H1 (cell line): ENCODE measurements around the gene RNGTT. TPM values are rescaled to one million over a fixed set of nuclear protein-coding genes. Genes with fewer than 3 reads are reported as not detected.

Experiments
- CTCF ChIA-PET: fragments of 300-600 bp; sonication (Branson Sonifier 250); formaldehyde crosslinking; loops from one replicate; lab custom pipeline; 2021; ENCODE audit not compliant: partially characterized antibody; lab: Charles Lee
- POLR2A ChIA-PET: fragments of 300-600 bp; sonication (Branson Sonifier 250); formaldehyde crosslinking; loops from one replicate; lab custom pipeline; 2021; ENCODE audit warnings: inconsistent platforms; ENCODE audit not compliant: partially characterized antibody; lab: Charles Lee
- DNase-seq, 2 experiments: peaks; one replicate each; pipeline versions ENCODE4 v3.0.0 to v3.0.0-alpha.2; 2010 to 2022; ENCODE audit warnings: low spot score in 2 of 2, low read depth in 1 of 2, mixed read lengths in 1 of 2
- FAIRE-seq: peaks from 2 replicates; lab custom pipeline; 2011; peaks lifted over from hg19 to GRCh38; lab: Jason Lieb, UNC
- H2AFZ ChIP-seq: 2 replicates; pipeline ENCODE4 v1.8.1; 2012; ENCODE audit warnings: low read length, inconsistent platforms
- H2AK5ac ChIP-seq: 2 replicates; pipeline ENCODE4 v1.6.1; 2013; ENCODE audit warnings: low read depth, low read length
- H2BK120ac ChIP-seq: replicated peaks from 2 replicates; pipeline ENCODE3; 2013; ENCODE audit warnings: low read depth, low read length, inconsistent platforms
- H2BK12ac ChIP-seq: 2 replicates; pipeline ENCODE4 v1.6.1; 2013; ENCODE audit warnings: low read depth, low read length
- H2BK15ac ChIP-seq: 2 replicates; pipeline ENCODE4 v1.6.1; 2013; ENCODE audit warnings: low read length
- H2BK20ac ChIP-seq: 2 replicates; pipeline ENCODE4 v1.6.1; 2013; ENCODE audit warnings: low read length
- H2BK5ac ChIP-seq: 2 replicates; pipeline ENCODE4 v1.6.1; 2013; ENCODE audit warnings: low read depth, low read length
- H3K14ac ChIP-seq: 2 replicates; pipeline ENCODE4 v1.6.1; 2013; ENCODE audit warnings: inconsistent platforms; ENCODE audit not compliant: insufficient read length
- H3K18ac ChIP-seq: 2 replicates; pipeline ENCODE4 v1.6.1; 2013; ENCODE audit warnings: low read length; ENCODE audit errors: extremely low read depth
- H3K23ac ChIP-seq: 2 replicates; pipeline ENCODE4 v1.6.1; 2013; ENCODE audit warnings: inconsistent platforms; ENCODE audit not compliant: insufficient read length
- H3K23me2 ChIP-seq: 2 replicates; pipeline ENCODE4 v1.6.1; 2013; ENCODE audit warnings: low read depth, low read length
- H3K27ac ChIP-seq: 2 replicates; pipeline ENCODE4 v1.6.1; 2011; ENCODE audit warnings: low read depth, low read length, inconsistent platforms
- H3K27me3 ChIP-seq, 4 experiments: replicated peaks in 1 of 4; 1 replicate in 1 of 4; 2 replicates in 3 of 4; pipeline versions ENCODE4 v1.6.1 to v1.8.1; 2011 to 2013; ENCODE audit warnings: low read length in 3 of 4, mild to moderate bottlenecking in 3 of 4, inconsistent platforms in 2 of 4, mixed read lengths in 2 of 4, moderate library complexity in 1 of 4; ENCODE audit not compliant: control insufficient read depth in 3 of 4, insufficient read depth in 3 of 4; ENCODE audit errors: extremely low read depth in 1 of 4
- H3K36me3 ChIP-seq, 4 experiments: 2 replicates each; pipeline versions ENCODE4 v1.6.1 to v1.8.1; 2011 to 2013; ENCODE audit warnings: mild to moderate bottlenecking in 4 of 4, low read length in 3 of 4, moderate library complexity in 2 of 4, control low read depth in 1 of 4, inconsistent platforms in 1 of 4; ENCODE audit not compliant: insufficient read depth in 4 of 4, control insufficient read depth in 2 of 4
- H3K4ac ChIP-seq: replicated peaks from 2 replicates; pipeline ENCODE3; 2013; ENCODE audit warnings: low read length, low read depth, mixed read lengths, inconsistent platforms; ENCODE audit not compliant: insufficient read length
- H3K4me1 ChIP-seq, 4 experiments: replicated peaks in 1 of 4; 1 replicate in 1 of 4; 2 replicates in 3 of 4; pipeline versions ENCODE4 v1.6.1 to v1.8.1; 2011 to 2013; ENCODE audit warnings: low read length in 3 of 4, inconsistent platforms in 2 of 4, mixed read lengths in 1 of 4; ENCODE audit not compliant: insufficient read depth in 4 of 4, control insufficient read depth in 3 of 4
- H3K4me2 ChIP-seq, 2 experiments: 2 replicates each; pipeline versions ENCODE4 v1.6.1 to v1.8.1; 2011 to 2013; ENCODE audit warnings: low read depth in 2 of 2, low read length in 2 of 2, control low read depth in 1 of 2, inconsistent platforms in 1 of 2, mild to moderate bottlenecking in 1 of 2; ENCODE audit not compliant: insufficient read depth in 1 of 2
- H3K4me3 ChIP-seq, 4 experiments: fragments of 200-600, 300-600 bp in 1 of 4; sonication (generic), shearing (Covaris generic), sonication (Bioruptor Twin) in 1 of 4; 2 replicates each; pipeline versions ENCODE4 v1.5.1 to v1.8.1; 2011 to 2016; ENCODE audit warnings: low read length in 4 of 4, low read depth in 3 of 4, control low read depth in 2 of 4, inconsistent platforms in 2 of 4, mild to moderate bottlenecking in 2 of 4, mixed read lengths in 1 of 4, moderate library complexity in 1 of 4; ENCODE audit not compliant: insufficient read depth in 2 of 4; ENCODE audit errors: extremely low read depth in 1 of 4
- H3K56ac ChIP-seq: replicated peaks from 2 replicates; pipeline ENCODE3; 2013; ENCODE audit warnings: low read depth, mild to moderate bottlenecking, mixed read lengths, low read length, inconsistent platforms; ENCODE audit not compliant: insufficient read length
- H3K79me1 ChIP-seq: 2 replicates; pipeline ENCODE4 v1.6.1; 2013; ENCODE audit warnings: low read depth, low read length, control low read depth
- H3K79me2 ChIP-seq, 2 experiments: 2 replicates each; pipeline versions ENCODE4 v1.6.1 to v1.8.1; 2012 to 2013; ENCODE audit warnings: low read length in 2 of 2, mild to moderate bottlenecking in 2 of 2, inconsistent platforms in 1 of 2; ENCODE audit not compliant: insufficient read depth in 2 of 2, control insufficient read depth in 1 of 2
- H3K9ac ChIP-seq, 4 experiments: replicated peaks in 1 of 4; 1 replicate in 1 of 4; 2 replicates in 3 of 4; pipeline versions ENCODE4 v1.6.1 to v1.8.1; 2011 to 2013; ENCODE audit warnings: low read depth in 3 of 4, low read length in 3 of 4, control low read depth in 2 of 4, mild to moderate bottlenecking in 2 of 4, moderate library complexity in 2 of 4, inconsistent platforms in 1 of 4; ENCODE audit errors: extremely low read depth in 1 of 4
- H3K9me3 ChIP-seq, 2 experiments: 2 replicates each; pipeline versions ENCODE4 v1.6.1 to v1.8.1; 2012 to 2013; ENCODE audit warnings: mild to moderate bottlenecking in 2 of 2, moderate library complexity in 2 of 2, control low read depth in 1 of 2, inconsistent platforms in 1 of 2, low read depth in 1 of 2, low read length in 1 of 2, mixed read lengths in 1 of 2; ENCODE audit not compliant: insufficient read depth in 2 of 2
- H4K20me1 ChIP-seq, 2 experiments: replicated peaks in 1 of 2; 2 replicates each; pipeline versions ENCODE3 to v1.8.1; 2011 to 2013; ENCODE audit warnings: inconsistent platforms in 2 of 2, low read length in 2 of 2, mild to moderate bottlenecking in 1 of 2; ENCODE audit not compliant: insufficient read depth in 2 of 2, control insufficient read depth in 1 of 2
- H4K5ac ChIP-seq: 2 replicates; pipeline ENCODE4 v1.6.1; 2013; ENCODE audit warnings: low read length, low read depth, mixed read lengths, inconsistent platforms; ENCODE audit not compliant: insufficient read length
- H4K8ac ChIP-seq: 2 replicates; pipeline ENCODE4 v1.8.0; 2013; ENCODE audit warnings: mild to moderate bottlenecking, moderate library complexity, low read length, inconsistent platforms; ENCODE audit not compliant: insufficient read depth; ENCODE audit errors: extremely low read depth
- H4K91ac ChIP-seq: replicated peaks from 2 replicates; pipeline ENCODE3; 2013; ENCODE audit warnings: low read length, mixed read lengths, inconsistent platforms; ENCODE audit not compliant: insufficient read length
- BRCA1 ChIP-seq: IDR thresholded peaks from 2 replicates; pipeline ENCODE4 v1.6.1; 2012; ENCODE audit warnings: low read depth, low read length, improper control_type of control experiment
- CBX8 ChIP-seq: fragments of 300-800, 300-1000 bp; sonication (generic); IDR thresholded peaks from 2 replicates; pipeline ENCODE4 v1.7.1; 2016; ENCODE audit warnings: low read depth, low read length, borderline replicate concordance
- CTBP2 ChIP-seq: IDR thresholded peaks from 2 replicates; pipeline ENCODE4 v1.7.0; 2011; ENCODE audit warnings: borderline replicate concordance, mild to moderate bottlenecking, moderate library complexity, mixed read lengths, low read length; ENCODE audit not compliant: insufficient read depth, insufficient read length
- GTF2F1 ChIP-seq: IDR thresholded peaks from 2 replicates; pipeline ENCODE4 v1.6.1; 2012; ENCODE audit warnings: low read depth, low read length, improper control_type of control experiment, borderline replicate concordance
- KDM1A ChIP-seq: fragments of 200-600, 300-600 bp; sonication (generic); IDR thresholded peaks from 2 replicates; pipeline ENCODE4 v1.7.1; 2016; ENCODE audit warnings: mild to moderate bottlenecking, low read length, borderline replicate concordance
- POLR2AphosphoS5 ChIP-seq: IDR thresholded peaks from 2 replicates; pipeline ENCODE4 v1.6.1; 2011; ENCODE audit warnings: low read depth, low read length
- RXRA ChIP-seq: IDR thresholded peaks from 2 replicates; pipeline ENCODE4 v1.6.1; 2011; ENCODE audit warnings: low read depth, mild to moderate bottlenecking, low read length, moderate library complexity; ENCODE audit not compliant: insufficient read depth
- SP2 ChIP-seq: IDR thresholded peaks from 2 replicates; pipeline ENCODE4 v1.6.1; 2012; ENCODE audit warnings: mild to moderate bottlenecking, low read length, inconsistent platforms
- TAF1 ChIP-seq: IDR thresholded peaks from 2 replicates; pipeline ENCODE4 v1.6.1; 2011; ENCODE audit warnings: mild to moderate bottlenecking, low read depth, low read length
- TBP ChIP-seq: IDR thresholded peaks from 2 replicates; pipeline ENCODE4 v1.6.1; 2011; ENCODE audit warnings: low read depth, low read length, improper control_type of control experiment
- TEAD4 ChIP-seq: IDR thresholded peaks from 2 replicates; pipeline ENCODE4 v1.6.1; 2012; ENCODE audit warnings: low read depth, low read length, inconsistent platforms, mixed read lengths
- YY1 ChIP-seq: IDR thresholded peaks from 2 replicates; pipeline ENCODE4 v1.6.1; 2011; ENCODE audit warnings: low read depth, mild to moderate bottlenecking, low read length
- ZNF274 ChIP-seq: IDR thresholded peaks from 2 replicates; pipeline ENCODE4 v1.7.0; 2012; ENCODE audit warnings: low read length, borderline replicate concordance; ENCODE audit errors: extremely low read depth
- polyA plus RNA-seq, 7 experiments: library from polyadenylated mRNA; depleted of rRNA in 3 of 7; stranded (reverse) in 5 of 7; unstranded in 2 of 7; fragments of >200 nt in 5 of 7; fragments of 200-250 nt in 2 of 7; gene quantifications; 1 replicate in 5 of 7; 2 replicates in 1 of 7; 4 replicates in 1 of 7; pipeline versions ENCODE4 v1.2.1 to v1.2.3, GENCODE V29; 2011 to 2013; ENCODE audit warnings: missing spikeins in 2 of 7, mixed read lengths in 2 of 7
- total RNA-seq: library from RNA; stranded (reverse); fragmentation: NEBNext Ultra II Directional; extraction: Animal tissue kit (Norgen Biotek cat#: 25700); gene quantifications from 2 replicates; pipeline ENCODE4 v1.2.1, GENCODE V29; 2021
- TF ChIP-seq, protein P1 (sequence below): IDR thresholded peaks from 2 replicates; pipeline ENCODE4 v1.6.1; 2012; ENCODE audit warnings: inconsistent platforms
- TF ChIP-seq, protein P2 (sequence below): IDR thresholded peaks from 2 replicates; pipeline ENCODE4 v1.6.1; 2011; ENCODE audit warnings: low read length, improper control_type of control experiment

RNGTT gene
- total and polyA plus RNA-seq, 2 of the 8 experiments (the other 6 are each of a cell fraction or from before 2014, with no cell fraction given): 3.6 to 21.2 TPM

DNA sequence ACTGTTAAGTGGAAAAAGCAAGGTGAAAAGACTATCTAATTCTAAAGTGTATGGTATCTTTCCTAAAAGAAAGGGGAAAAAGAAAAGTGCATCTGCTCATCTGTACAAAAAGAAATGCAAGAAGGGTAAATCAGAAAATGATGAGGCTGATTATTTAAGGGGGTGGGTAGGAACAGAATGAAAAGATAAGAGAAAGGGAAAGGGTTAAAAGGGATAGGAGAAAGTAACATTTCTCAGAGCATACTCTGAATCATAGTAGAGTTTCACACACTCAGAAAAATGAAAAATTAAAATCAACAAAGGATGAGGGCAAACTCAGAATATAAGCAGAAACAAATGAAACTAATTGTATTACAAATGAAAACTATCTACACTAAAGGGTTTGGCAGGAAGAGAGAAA lies 79.1 kb downstream of the RNGTT start:
- no peaks in the 10 kb centered on the region for H3K79me2 ChIP-seq
- H3K4ac ChIP-seq: no peak overlapping the region
- H3K4me2 ChIP-seq: no peak overlapping the region
- H2BK5ac ChIP-seq: no peak overlapping the region
- no peaks in the 10 kb centered on the region for H3K27me3 ChIP-seq
- H3K23me2 ChIP-seq: no peaks in the 10 kb centered on the region
- no peak for FAIRE-seq
- no peaks in the 10 kb centered on the region for H3K4me1 ChIP-seq
- H3K9me3 ChIP-seq: peaks cover 0 to 3% of the 10 kb centered on the region in 2 experiments; a peak in 1 of 4 replicates
- no peak overlapping the region for H2BK20ac ChIP-seq
- H3K18ac ChIP-seq: no peak overlapping the region
- ChIA-PET CTCF (no interaction called here), POLR2A (no interaction called here)
- H3K14ac ChIP-seq: no peak overlapping the region
- H3K79me1 ChIP-seq: no peaks in the 10 kb centered on the region
- H3K4me3 ChIP-seq: no peak overlapping the region
- H4K5ac ChIP-seq: no peak overlapping the region
- DNase-seq: no peak
- H3K36me3 ChIP-seq: peaks cover 0 to 7% (median 4%) of the 10 kb centered on the region in 4 experiments; a peak in 3 of 8 replicates
- H4K20me1 ChIP-seq: no peaks in the 10 kb centered on the region
- no peak overlapping the region for H2BK120ac ChIP-seq
- H3K56ac ChIP-seq: no peak overlapping the region
- no peak overlapping the region for H3K27ac ChIP-seq
- H4K91ac ChIP-seq: no peak overlapping the region
- no peak overlapping the region for H2AFZ ChIP-seq
- H2BK15ac ChIP-seq: no peak overlapping the region
- H4K8ac ChIP-seq: no peak overlapping the region
- no peak overlapping the region for H3K9ac ChIP-seq
- H2BK12ac ChIP-seq: no peak overlapping the region
- H3K23ac ChIP-seq: no peak overlapping the region
- H2AK5ac ChIP-seq: no peak overlapping the region
- TF ChIP-seq, protein P1, sequence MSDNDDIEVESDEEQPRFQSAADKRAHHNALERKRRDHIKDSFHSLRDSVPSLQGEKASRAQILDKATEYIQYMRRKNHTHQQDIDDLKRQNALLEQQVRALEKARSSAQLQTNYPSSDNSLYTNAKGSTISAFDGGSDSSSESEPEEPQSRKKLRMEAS: no peak
- TF ChIP-seq TEAD4 (no peak), KDM1A (no peak), CTBP2 (no peak), RXRA (no peak), CBX8 (no peak), ZNF274 (no peak), TBP (no peak), TAF1 (no peak), POLR2AphosphoS5 (no peak), GTF2F1 (no peak), YY1 (no peak), SP2 (no peak), BRCA1 (no peak)
- TF ChIP-seq, protein P2, sequence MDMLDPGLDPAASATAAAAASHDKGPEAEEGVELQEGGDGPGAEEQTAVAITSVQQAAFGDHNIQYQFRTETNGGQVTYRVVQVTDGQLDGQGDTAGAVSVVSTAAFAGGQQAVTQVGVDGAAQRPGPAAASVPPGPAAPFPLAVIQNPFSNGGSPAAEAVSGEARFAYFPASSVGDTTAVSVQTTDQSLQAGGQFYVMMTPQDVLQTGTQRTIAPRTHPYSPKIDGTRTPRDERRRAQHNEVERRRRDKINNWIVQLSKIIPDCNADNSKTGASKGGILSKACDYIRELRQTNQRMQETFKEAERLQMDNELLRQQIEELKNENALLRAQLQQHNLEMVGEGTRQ: no peak
